Neural progenitor cell (in vitro differentiated cells): ENCODE data around the gene VPS37B.

Source experiments
- CTCF ChIP-seq: fragments of 200-600 bp; sonication (generic); IDR thresholded peaks from 2 replicates; pipeline ENCODE4 v1.5.1; 2017; ENCODE audit warnings: antibody characterized with exemption, mild to moderate bottlenecking
- EZH2phosphoT487 ChIP-seq: fragments of 200-600 bp; sonication (generic); IDR thresholded peaks from 2 replicates; pipeline ENCODE4 v1.6.1; 2017; ENCODE audit warnings: antibody characterized with exemption

GRCh38 chr12:122849352-122850047 is 46.4 kb downstream of the VPS37B start:
- TF ChIP-seq CTCF (no peak), EZH2phosphoT487 (no peak)
